Activated CD4-positive, CD25-positive, alpha-beta regulatory T cell (primary cell): Measurements from ENCODE around the gene PARD3.

Source experiments
- DNase-seq, 4 experiments: peaks; one replicate each; lab custom pipeline; 2025; lab: John Stamatoyannopoulos, UW

PARD3 gene

DNA sequence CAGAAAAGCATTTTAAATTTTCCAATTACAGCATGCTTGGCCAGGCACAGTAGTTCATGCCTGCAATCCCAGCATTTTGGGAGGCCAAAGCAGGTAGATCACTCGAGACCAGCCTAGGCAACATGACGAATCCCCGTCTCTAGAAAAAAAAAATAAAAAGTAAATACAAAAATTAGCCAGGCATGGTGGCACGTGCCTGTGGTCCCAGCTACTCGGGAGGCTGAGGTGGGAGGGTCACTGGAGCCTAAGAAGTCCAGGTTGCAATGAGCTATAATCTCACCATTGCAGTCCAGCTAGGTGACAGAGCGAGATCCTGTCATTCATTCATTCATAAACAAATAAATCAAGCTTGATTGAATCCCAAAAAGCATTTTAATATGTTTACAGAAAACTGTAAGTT, 234.9 kb downstream of the PARD3 start:
- no peak for DNase-seq

GRCh38 chr10:34578468-34578867, 236.6 kb downstream of the PARD3 start:
- DNase-seq: no peak

DNA sequence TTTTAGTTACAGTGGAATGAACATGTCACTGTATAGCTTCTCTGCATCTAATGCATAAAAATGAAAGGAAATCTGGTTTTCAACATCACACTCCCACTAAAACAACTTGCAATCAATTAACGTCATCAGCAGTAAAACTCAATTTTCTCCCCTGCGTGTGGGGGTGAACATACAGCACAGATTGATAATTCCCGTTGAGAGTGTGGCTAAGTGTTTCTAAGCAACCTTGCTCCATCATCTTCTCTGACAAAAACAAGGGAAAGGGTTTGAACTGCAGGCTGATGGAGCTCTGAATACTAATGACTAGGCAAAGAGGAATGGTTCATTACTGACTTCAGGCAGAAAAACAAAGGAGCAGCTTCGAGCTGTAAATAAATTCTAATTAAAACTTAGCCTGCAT, 238.3 kb downstream of the PARD3 start:
- no peak for DNase-seq

- DNase-seq: no peak
Measured at GRCh38 chr10:34575882-34576281, 239.2 kb downstream of the PARD3 start.

GRCh38 chr10:34574353-34574934, 240.7 kb downstream of the PARD3 start:
- no peak for DNase-seq

GRCh38 chr10:34570887-34571286, 244.2 kb downstream of the PARD3 start:
- no peak for DNase-seq

DNA sequence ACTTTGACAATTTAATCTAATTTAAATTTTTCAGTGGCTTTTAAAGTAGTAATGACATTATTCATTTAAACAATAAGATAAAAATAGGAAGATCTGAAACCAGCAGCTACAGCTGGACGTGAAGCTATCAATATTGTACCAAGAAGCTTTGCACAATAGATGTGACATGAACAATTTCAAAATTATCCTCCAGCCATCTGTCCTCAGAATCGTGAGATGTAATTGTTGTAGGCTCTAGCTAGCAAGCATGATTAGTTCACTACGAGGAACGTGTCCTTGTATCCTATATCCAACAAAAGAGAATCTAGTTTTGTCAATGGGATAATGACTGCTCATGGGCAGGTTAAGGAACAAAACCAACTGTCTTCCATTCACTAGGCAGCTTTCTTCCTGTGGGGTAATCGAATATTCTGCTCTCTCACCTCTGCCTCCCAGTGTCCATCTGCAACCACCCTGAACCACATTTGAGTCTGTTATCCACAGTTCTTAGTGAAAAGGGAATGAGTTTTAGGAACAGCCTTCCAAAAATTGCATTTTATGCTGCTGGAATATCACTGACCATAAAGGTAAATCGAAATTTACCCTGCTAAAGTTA, 247.3 kb downstream of the PARD3 start:
- DNase-seq: no peak

- DNase-seq: no peak
Measured at GRCh38 chr10:34565934-34566333, 249.2 kb downstream of the PARD3 start.

DNA sequence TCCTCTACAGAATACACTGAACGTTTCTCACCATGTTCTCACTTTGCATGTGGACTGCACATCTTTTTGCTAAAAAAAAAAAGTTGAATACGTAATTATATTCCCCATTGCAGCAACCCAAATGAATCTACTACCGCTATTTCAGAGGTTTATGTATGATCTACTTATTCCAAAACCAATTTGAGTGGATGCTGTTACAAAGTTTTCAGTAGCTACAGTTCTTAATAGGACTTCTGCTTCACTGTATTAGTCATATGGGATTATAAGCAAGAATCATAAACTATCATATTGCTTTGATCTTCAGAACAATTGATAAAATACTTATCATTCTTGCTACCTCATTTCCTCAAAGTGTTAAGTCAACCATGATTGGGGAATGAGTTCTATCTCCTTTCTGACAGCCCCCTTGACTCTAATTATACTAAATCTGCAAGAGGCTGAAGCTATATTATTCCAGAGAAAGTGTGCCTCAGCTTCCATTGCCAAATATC, 257.0 kb downstream of the PARD3 start:
- DNase-seq: no peak

GRCh38 chr10:34557173-34557572, 257.9 kb downstream of the PARD3 start:
- DNase-seq: no peak

DNA sequence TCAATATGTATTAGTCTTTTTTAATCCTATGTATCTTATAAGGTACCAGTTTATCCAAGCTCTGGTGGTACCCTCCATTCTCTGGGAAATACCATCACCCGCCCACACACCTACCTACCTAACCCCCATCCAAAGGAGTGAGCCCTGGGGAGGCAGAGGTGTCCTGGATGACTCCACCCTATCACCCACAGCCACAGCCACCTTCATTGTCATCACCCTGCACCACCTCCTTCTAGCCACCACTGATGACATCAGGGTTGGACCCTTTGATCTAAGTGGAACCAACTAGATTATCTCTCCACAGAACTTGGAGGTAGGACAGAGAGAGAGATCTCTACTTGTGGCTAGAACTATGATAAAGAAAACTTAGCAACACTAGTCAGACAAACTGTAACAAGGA, 259.4 kb downstream of the PARD3 start:
- DNase-seq: no peak

DNA sequence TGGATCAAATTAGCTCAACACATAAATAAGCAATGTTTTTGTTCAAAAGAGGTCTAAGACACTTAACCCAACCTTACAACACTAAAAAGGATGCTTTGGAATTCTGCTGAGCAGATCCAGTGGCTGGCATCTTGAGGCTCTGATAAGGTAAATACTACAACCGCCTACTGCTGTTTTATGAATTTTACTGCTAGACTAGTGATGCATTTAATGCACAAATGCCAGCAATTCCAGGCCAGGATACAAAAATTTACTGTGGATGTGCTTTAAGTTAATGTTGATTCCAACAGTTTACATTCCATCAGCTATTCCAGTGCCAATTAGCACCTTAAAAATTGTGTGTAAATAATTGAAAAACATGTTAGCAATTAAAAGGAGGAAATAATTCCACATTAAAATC, 261.3 kb downstream of the PARD3 start:
- no peak for DNase-seq

- DNase-seq: no peak
Measured at GRCh38 chr10:34551295-34551694, 263.8 kb downstream of the PARD3 start.

- DNase-seq: no peak
Measured at GRCh38 chr10:34549953-34550352, 265.1 kb downstream of the PARD3 start.

- DNase-seq: no peak
Measured at GRCh38 chr10:34549001-34549400, 266.1 kb downstream of the PARD3 start.

GRCh38 chr10:34548466-34548865, 266.6 kb downstream of the PARD3 start:
- no peak for DNase-seq

- no peak for DNase-seq
Measured at GRCh38 chr10:34547695-34548094, 267.4 kb downstream of the PARD3 start.

DNA sequence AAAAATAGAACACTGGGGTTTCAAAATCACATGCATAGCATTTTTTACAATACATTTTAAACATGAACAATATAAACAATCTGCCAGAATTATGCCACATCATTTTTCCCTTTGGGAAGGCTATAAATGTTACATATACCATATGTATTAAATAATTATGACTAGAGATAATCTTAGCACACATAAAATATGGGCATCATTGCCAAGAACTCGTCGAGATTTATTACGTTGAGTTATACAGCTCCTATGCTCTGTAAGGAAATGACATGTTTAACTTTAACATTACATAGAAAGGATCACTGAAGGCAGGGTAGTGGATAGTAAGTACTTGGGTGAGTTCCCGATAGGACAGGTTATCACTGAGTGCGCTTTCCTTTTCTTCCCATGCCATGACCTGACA, 267.8 kb downstream of the PARD3 start:
- no peak for DNase-seq

- no peak for DNase-seq
Measured at GRCh38 chr10:34544400-34544799, 270.7 kb downstream of the PARD3 start.

DNA sequence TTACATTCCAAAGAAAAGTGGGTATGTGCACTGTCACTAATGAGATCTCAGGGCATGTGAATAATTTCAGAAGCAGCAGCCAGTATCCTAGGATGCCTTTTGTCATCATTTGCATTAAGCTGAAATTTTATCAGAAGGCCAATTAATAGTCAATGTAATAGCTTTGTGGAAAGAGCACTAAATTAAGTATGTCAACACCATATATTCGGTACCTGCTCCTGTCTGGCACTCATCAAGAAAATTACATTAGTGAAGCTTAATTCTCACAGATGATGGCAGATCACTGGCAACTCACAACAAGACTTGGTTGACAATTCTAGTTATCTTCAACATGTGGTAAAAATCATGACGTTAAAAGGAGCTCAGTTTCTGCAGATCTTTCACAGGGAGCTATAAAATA, 271.4 kb downstream of the PARD3 start:
- no peak for DNase-seq

GRCh38 chr10:34540492-34540891, 274.6 kb downstream of the PARD3 start:
- DNase-seq: no peak

DNA sequence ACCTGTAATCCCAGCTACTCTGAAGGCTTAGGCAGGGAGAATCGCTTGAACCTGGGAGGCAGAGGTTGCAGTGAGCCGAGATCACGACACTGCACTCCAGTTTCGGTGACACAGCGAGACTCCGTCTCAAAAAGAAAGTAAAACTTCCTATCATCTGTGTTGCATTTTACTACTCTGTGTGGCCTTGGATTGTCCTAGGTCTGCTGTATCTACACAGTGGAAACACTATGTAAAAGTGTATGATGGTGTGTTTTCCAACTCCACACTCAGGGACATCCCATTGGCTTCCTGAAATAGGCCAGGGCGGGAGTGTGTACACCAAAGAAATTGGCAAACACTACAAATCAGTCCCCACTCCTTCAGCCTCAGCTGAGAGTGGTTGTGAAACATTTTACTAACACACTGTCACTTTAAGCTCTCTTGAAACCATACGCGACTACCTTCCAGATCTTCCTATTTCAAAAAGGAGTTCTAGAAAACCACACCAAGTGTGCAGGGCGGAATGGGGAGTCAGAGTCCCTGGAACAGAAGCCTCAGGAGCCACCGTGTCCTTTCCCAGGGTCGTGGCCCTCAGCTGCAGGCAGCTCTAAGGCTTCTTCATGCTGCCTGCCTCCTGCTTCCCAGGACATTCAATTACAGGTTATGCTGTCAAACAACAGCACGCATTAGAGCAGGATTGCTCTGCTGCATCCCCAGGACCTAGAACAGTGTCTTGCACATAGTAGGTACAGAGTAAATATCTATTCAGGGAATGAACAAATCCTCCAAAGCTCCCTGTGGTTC, 275.4 kb downstream of the PARD3 start:
- DNase-seq: no peak

- DNase-seq: no peak
Measured at GRCh38 chr10:34538281-34538829, 276.7 kb downstream of the PARD3 start.
